Measurements from ENCODE around the gene TCEAL2.
"Not testable (repeated sequence)": the region's sequence is repeated elsewhere in the genome, so short reads cannot be mapped to it uniquely, and the experiment has no call there.

TCEAL2 gene

GRCh38 chrX:102125436-102125835 is at the start of gene TCEAL2:
TCEAL2 (plus strand) TSS chrX:102125679; CDS start chrX:102126831, 1,152 bp downstream.
- H3K27ac ChIP-seq (ENCODE audit: low read depth in 2 of 2, low read length in 2 of 2); H3K9ac ChIP-seq (ENCODE audit: low read depth in 1 of 2, low read length in 2 of 2); H3K36me3 ChIP-seq (ENCODE audit: control insufficient read depth in 2 of 2, insufficient read depth in 2 of 2, low read length in 2 of 2); H3K9me3 ChIP-seq (ENCODE audit: control insufficient read depth in 2 of 2, low read length in 2 of 2); H3K4me3 ChIP-seq (ENCODE audit: low read length in 2 of 2); H3K27me3 ChIP-seq (ENCODE audit: control insufficient read depth in 2 of 2, insufficient read depth in 2 of 2, low read length in 2 of 2); H3K4me1 ChIP-seq (ENCODE audit: control insufficient read depth in 2 of 2, insufficient read depth in 2 of 2, low read length in 2 of 2): not testable (repeated sequence)

GRCh38 chrX:102077426-102077825 is 48.1 kb upstream of the TCEAL2 start:
- no peak overlapping the region for H3K9ac ChIP-seq (ENCODE audit: low read depth in 1 of 2, low read length in 2 of 2)
- H3K9me3 ChIP-seq (ENCODE audit: control insufficient read depth in 2 of 2, low read length in 2 of 2): no peaks in the 10 kb centered on the region
- H3K27me3 ChIP-seq (ENCODE audit: control insufficient read depth in 2 of 2, insufficient read depth in 2 of 2, low read length in 2 of 2): peaks cover 3 to 4% of the 10 kb centered on the region in 2 donors
- H3K36me3 ChIP-seq (ENCODE audit: control insufficient read depth in 2 of 2, insufficient read depth in 2 of 2, low read length in 2 of 2): no peaks in the 10 kb centered on the region
- no peak overlapping the region for H3K4me3 ChIP-seq (ENCODE audit: low read length in 2 of 2)
- H3K4me1 ChIP-seq (ENCODE audit: control insufficient read depth in 2 of 2, insufficient read depth in 2 of 2, low read length in 2 of 2): no peaks in the 10 kb centered on the region
- H3K27ac ChIP-seq (ENCODE audit: low read depth in 2 of 2, low read length in 2 of 2): no peak overlapping the region

- H3K27ac ChIP-seq (ENCODE audit: low read depth in 2 of 2, low read length in 2 of 2): no peak overlapping the region
- no peaks in the 10 kb centered on the region for H3K27me3 ChIP-seq (ENCODE audit: control insufficient read depth in 2 of 2, insufficient read depth in 2 of 2, low read length in 2 of 2)
- no peak overlapping the region for H3K4me3 ChIP-seq (ENCODE audit: low read length in 2 of 2)
- H3K9ac ChIP-seq (ENCODE audit: low read depth in 1 of 2, low read length in 2 of 2): no peak overlapping the region
- H3K36me3 ChIP-seq (ENCODE audit: control insufficient read depth in 2 of 2, insufficient read depth in 2 of 2, low read length in 2 of 2): no peaks in the 10 kb centered on the region
- H3K4me1 ChIP-seq (ENCODE audit: control insufficient read depth in 2 of 2, insufficient read depth in 2 of 2, low read length in 2 of 2): no peaks in the 10 kb centered on the region
- no peaks in the 10 kb centered on the region for H3K9me3 ChIP-seq (ENCODE audit: control insufficient read depth in 2 of 2, low read length in 2 of 2)
Observed at GRCh38 chrX:102085706-102086105, 39.8 kb upstream of the TCEAL2 start.

- no peaks in the 10 kb centered on the region for H3K9me3 ChIP-seq (ENCODE audit: control insufficient read depth in 2 of 2, low read length in 2 of 2)
- H3K9ac ChIP-seq (ENCODE audit: low read depth in 1 of 2, low read length in 2 of 2): no peak overlapping the region
- H3K4me1 ChIP-seq (ENCODE audit: control insufficient read depth in 2 of 2, insufficient read depth in 2 of 2, low read length in 2 of 2): no peaks in the 10 kb centered on the region
- H3K27ac ChIP-seq (ENCODE audit: low read depth in 2 of 2, low read length in 2 of 2): no peak overlapping the region
- H3K36me3 ChIP-seq (ENCODE audit: control insufficient read depth in 2 of 2, insufficient read depth in 2 of 2, low read length in 2 of 2): no peaks in the 10 kb centered on the region
- no peaks in the 10 kb centered on the region for H3K27me3 ChIP-seq (ENCODE audit: control insufficient read depth in 2 of 2, insufficient read depth in 2 of 2, low read length in 2 of 2)
- H3K4me3 ChIP-seq (ENCODE audit: low read length in 2 of 2): no peak overlapping the region
Observed at GRCh38 chrX:102113367-102113766, 12.1 kb upstream of the TCEAL2 start.

- H3K4me3 ChIP-seq (ENCODE audit: low read length in 2 of 2): no peak overlapping the region
- H3K27ac ChIP-seq (ENCODE audit: low read depth in 2 of 2, low read length in 2 of 2): no peak overlapping the region
- no peaks in the 10 kb centered on the region for H3K9me3 ChIP-seq (ENCODE audit: control insufficient read depth in 2 of 2, low read length in 2 of 2)
- H3K4me1 ChIP-seq (ENCODE audit: control insufficient read depth in 2 of 2, insufficient read depth in 2 of 2, low read length in 2 of 2): no peaks in the 10 kb centered on the region
- no peaks in the 10 kb centered on the region for H3K27me3 ChIP-seq (ENCODE audit: control insufficient read depth in 2 of 2, insufficient read depth in 2 of 2, low read length in 2 of 2)
- no peak overlapping the region for H3K9ac ChIP-seq (ENCODE audit: low read depth in 1 of 2, low read length in 2 of 2)
- H3K36me3 ChIP-seq (ENCODE audit: control insufficient read depth in 2 of 2, insufficient read depth in 2 of 2, low read length in 2 of 2): no peaks in the 10 kb centered on the region
Observed at GRCh38 chrX:102115748-102116147, 9.7 kb upstream of the TCEAL2 start.

- not testable (repeated sequence) for H3K9me3 ChIP-seq (ENCODE audit: control insufficient read depth in 2 of 2, low read length in 2 of 2); H3K4me3 ChIP-seq (ENCODE audit: low read length in 2 of 2); H3K4me1 ChIP-seq (ENCODE audit: control insufficient read depth in 2 of 2, insufficient read depth in 2 of 2, low read length in 2 of 2); H3K27me3 ChIP-seq (ENCODE audit: control insufficient read depth in 2 of 2, insufficient read depth in 2 of 2, low read length in 2 of 2); H3K36me3 ChIP-seq (ENCODE audit: control insufficient read depth in 2 of 2, insufficient read depth in 2 of 2, low read length in 2 of 2); H3K9ac ChIP-seq (ENCODE audit: low read depth in 1 of 2, low read length in 2 of 2); H3K27ac ChIP-seq (ENCODE audit: low read depth in 2 of 2, low read length in 2 of 2)
Observed at GRCh38 chrX:102125014-102125413, 465 bp upstream of the TCEAL2 start.

GRCh38 chrX:102126080-102126818 is 770 bp downstream of the TCEAL2 start:
- not testable (repeated sequence) for H3K36me3 ChIP-seq (ENCODE audit: control insufficient read depth in 2 of 2, insufficient read depth in 2 of 2, low read length in 2 of 2); H3K27me3 ChIP-seq (ENCODE audit: control insufficient read depth in 2 of 2, insufficient read depth in 2 of 2, low read length in 2 of 2); H3K4me3 ChIP-seq (ENCODE audit: low read length in 2 of 2); H3K27ac ChIP-seq (ENCODE audit: low read depth in 2 of 2, low read length in 2 of 2); H3K9me3 ChIP-seq (ENCODE audit: control insufficient read depth in 2 of 2, low read length in 2 of 2); H3K9ac ChIP-seq (ENCODE audit: low read depth in 1 of 2, low read length in 2 of 2); H3K4me1 ChIP-seq (ENCODE audit: control insufficient read depth in 2 of 2, insufficient read depth in 2 of 2, low read length in 2 of 2)

- Histone ChIP-seq H3K27me3 (ENCODE audit: control insufficient read depth in 2 of 2, insufficient read depth in 2 of 2, low read length in 2 of 2) (peaks cover 7% of the 10 kb centered on the region in 2 donors), H3K27ac (ENCODE audit: low read depth in 2 of 2, low read length in 2 of 2) (no peak overlapping the region), H3K4me1 (ENCODE audit: control insufficient read depth in 2 of 2, insufficient read depth in 2 of 2, low read length in 2 of 2) (no peaks in the 10 kb centered on the region), H3K9me3 (ENCODE audit: control insufficient read depth in 2 of 2, low read length in 2 of 2) (no peaks in the 10 kb centered on the region), H3K9ac (ENCODE audit: low read depth in 1 of 2, low read length in 2 of 2) (no peak overlapping the region), H3K36me3 (ENCODE audit: control insufficient read depth in 2 of 2, insufficient read depth in 2 of 2, low read length in 2 of 2) (no peaks in the 10 kb centered on the region), H3K4me3 (ENCODE audit: low read length in 2 of 2) (no peak overlapping the region)
Observed at GRCh38 chrX:102126863-102127262, 1.4 kb downstream of the TCEAL2 start.

GRCh38 chrX:102129473-102129872 is 4.0 kb downstream of the TCEAL2 start:
- H3K4me1 ChIP-seq (ENCODE audit: control insufficient read depth in 2 of 2, insufficient read depth in 2 of 2, low read length in 2 of 2): no peaks in the 10 kb centered on the region
- H3K9ac ChIP-seq (ENCODE audit: low read depth in 1 of 2, low read length in 2 of 2): no peak overlapping the region
- no peaks in the 10 kb centered on the region for H3K36me3 ChIP-seq (ENCODE audit: control insufficient read depth in 2 of 2, insufficient read depth in 2 of 2, low read length in 2 of 2)
- no peak overlapping the region for H3K4me3 ChIP-seq (ENCODE audit: low read length in 2 of 2)
- peaks cover 9 to 15% of the 10 kb centered on the region in 2 donors for H3K27me3 ChIP-seq (ENCODE audit: control insufficient read depth in 2 of 2, insufficient read depth in 2 of 2, low read length in 2 of 2)
- H3K27ac ChIP-seq (ENCODE audit: low read depth in 2 of 2, low read length in 2 of 2): no peak overlapping the region
- no peaks in the 10 kb centered on the region for H3K9me3 ChIP-seq (ENCODE audit: control insufficient read depth in 2 of 2, low read length in 2 of 2)

GRCh38 chrX:102138064-102138463 is 12.6 kb downstream of the TCEAL2 start:
- Histone ChIP-seq H3K27me3 (ENCODE audit: control insufficient read depth in 2 of 2, insufficient read depth in 2 of 2, low read length in 2 of 2) (peaks cover 4 to 7% of the 10 kb centered on the region in 2 donors), H3K4me3 (ENCODE audit: low read length in 2 of 2) (no peak overlapping the region), H3K4me1 (ENCODE audit: control insufficient read depth in 2 of 2, insufficient read depth in 2 of 2, low read length in 2 of 2) (no peaks in the 10 kb centered on the region), H3K9ac (ENCODE audit: low read depth in 1 of 2, low read length in 2 of 2) (no peak overlapping the region), H3K27ac (ENCODE audit: low read depth in 2 of 2, low read length in 2 of 2) (no peak overlapping the region), H3K36me3 (ENCODE audit: control insufficient read depth in 2 of 2, insufficient read depth in 2 of 2, low read length in 2 of 2) (no peaks in the 10 kb centered on the region), H3K9me3 (ENCODE audit: control insufficient read depth in 2 of 2, low read length in 2 of 2) (no peaks in the 10 kb centered on the region)
